SKM-1 (cell line): ENCODE results near the gene HMCES.

ENCODE experiments used
- DNase-seq: peaks from one replicate; lab custom pipeline; 2025; ENCODE audit not compliant: unreplicated experiment; lab: John Stamatoyannopoulos, UW

The HMCES gene

DNA sequence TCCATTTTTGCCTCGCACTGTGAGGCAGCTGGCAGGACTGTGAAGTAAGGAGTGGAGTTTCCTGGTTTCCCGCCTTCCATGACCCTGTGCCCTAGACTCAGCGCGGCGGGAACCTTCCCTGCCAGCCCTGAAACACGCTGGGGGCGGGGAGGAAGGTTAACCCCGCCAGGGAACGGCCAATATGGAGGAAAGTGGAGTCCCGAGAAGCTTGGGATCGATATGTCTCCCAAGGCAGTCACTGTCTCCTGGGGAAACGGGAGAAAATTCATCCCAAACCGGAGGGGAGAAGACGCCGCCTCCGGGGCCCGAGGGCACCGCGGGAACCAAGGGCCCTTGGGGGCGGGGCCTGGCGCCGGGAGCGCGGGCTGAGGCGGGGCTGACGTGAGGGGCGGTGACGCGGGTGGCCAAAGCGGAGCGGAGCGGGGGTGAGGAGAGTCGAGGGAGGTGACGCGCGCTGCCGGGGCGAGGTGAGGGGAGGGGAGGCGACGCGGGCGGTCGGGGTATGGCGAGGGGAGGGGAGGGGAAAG, at the start of gene HMCES:
TSS of gene HMCES (plus strand) at position 432 of the 527 bp plus-strand sequence. CDS start 863 bp downstream, outside the sequence.
- peak; percentile 88 for DNase-seq

- DNase-seq = no peak
Measured at GRCh38 chr3:129228891-129229585, 49.6 kb upstream of the HMCES start.

- DNase-seq = peak; percentile 63
Measured at GRCh38 chr3:129230311-129231019, 48.2 kb upstream of the HMCES start.

DNA sequence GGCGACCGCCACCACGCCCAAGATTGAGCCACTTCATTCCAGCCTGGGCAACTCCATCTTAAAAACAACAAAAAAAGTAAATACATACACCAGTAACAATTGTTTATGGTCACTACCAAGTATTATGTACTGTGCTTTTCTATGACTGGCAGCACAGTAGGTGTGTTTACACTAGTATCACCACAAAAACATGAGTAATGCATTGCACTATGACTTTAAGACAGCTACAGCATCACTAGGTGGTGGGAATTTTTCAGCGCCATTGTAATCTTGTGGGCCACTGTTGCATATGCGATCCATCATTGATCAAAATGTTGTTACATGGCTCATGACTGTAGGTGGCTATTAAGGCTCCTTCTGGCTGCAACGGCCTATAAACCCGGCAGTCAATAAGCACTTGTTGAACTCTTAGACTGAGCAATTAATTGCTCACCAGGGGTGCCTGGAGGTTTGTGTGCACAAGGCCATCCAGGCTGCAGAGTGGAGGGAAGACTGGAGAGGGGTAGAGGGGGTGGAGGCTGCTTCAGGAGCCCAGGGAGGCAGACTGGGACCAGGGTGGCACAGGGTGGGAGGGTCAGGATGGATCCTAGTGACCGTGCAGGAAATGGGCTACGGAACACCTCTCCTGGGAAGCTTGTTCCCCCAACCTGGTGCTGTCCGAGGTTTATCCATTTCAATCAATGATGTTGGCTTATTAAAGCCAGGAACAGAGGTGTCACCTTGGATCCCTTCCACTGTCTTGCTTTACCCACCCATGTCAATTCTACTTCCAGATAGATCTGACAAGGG, 47.1 kb upstream of the HMCES start:
- DNase-seq = no peak

DNA sequence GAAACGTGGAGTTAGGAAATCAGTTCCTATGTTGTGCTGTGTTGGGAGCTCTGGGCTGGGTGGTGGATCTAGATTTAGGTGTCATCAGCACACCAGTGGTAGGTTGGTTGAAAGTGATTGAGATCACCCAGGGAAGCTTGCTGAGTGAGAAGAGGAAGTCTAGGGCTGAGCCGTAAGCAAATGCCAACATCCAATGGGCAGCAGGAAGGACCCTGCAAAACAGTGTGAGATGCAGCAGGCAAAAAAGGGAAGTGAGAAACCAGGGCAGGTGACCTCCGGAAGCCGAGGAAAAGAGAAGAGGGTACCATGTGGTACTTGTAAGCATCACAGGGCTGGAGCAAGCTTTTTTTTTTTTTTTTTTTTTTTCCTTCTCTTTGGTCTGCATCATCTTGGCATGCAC, 45.1 kb upstream of the HMCES start:
- peak; percentile 89 for DNase-seq

- no peak for DNase-seq
Measured at GRCh38 chr3:129234441-129234840, 44.2 kb upstream of the HMCES start.

DNA sequence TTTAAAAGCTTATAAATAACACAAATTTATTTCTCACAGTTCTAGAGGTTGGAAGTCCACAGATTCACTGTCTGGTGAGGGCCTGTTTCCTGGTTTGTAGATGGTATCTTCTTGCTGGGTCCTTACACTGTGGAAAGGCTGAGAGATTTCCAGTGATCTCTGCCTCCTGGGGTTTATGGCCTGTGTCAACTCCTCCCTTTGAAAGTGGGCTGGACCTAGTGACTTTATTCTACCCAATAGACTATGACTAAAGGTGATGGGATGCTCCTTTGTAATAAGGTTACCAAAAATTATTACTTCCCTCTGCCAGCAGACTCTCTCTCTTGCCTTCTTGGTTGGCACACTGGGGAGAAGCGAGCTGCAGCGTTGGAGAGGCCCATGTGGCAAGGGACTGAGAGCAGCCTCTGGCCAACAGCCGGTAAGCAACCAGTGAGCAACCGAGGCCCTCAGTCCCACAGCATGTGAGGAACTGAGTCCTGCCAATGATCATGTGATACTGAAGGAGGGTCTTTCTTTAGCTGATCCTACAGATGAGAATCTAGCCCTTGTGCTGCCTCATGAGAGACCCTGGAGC, 43.2 kb upstream of the HMCES start:
- no peak for DNase-seq

GRCh38 chr3:129238945-129239705, 39.5 kb upstream of the HMCES start:
- peak; percentile 47 for DNase-seq

GRCh38 chr3:129239991-129240390, 38.7 kb upstream of the HMCES start:
- no peak for DNase-seq

DNA sequence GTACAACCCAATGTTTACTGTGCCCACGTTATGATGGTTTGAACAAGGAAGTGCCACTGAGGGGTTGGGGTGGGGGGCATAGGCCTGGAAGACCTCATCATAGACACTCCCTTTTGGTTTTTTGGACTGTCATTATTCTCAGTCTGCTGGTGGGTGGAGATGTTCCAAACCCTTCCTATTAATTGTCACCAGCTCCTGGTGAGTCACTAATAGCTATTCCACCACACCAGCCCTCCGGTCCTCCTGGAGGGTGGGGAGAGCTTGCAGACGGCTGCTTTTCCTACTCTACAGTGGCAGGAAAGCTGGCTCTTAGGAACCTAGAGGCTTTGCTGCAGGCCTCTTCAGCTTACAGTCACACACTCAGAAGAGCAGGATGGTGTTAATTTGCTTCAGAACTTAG, 38.2 kb upstream of the HMCES start:
- DNase-seq = no peak

DNA sequence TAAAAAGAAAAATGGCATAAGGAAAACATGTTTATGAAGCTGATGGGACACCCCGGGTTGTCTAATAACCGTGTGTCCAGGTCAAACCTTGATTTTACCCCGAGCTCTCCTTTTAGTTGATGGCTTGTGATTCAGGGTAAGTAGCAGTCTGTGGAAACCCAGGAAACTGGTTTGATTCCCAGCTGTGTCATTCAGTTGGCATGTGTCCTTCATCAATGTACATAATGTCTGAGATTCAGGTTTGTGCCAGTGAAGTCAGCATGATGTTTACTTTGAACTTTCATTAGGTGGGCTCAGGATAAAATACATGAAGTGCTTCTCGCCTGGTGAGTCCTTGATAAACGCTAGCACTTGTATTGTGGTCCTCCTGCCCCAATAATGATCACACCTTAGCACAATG, 33.5 kb upstream of the HMCES start:
- DNase-seq = no peak

DNA sequence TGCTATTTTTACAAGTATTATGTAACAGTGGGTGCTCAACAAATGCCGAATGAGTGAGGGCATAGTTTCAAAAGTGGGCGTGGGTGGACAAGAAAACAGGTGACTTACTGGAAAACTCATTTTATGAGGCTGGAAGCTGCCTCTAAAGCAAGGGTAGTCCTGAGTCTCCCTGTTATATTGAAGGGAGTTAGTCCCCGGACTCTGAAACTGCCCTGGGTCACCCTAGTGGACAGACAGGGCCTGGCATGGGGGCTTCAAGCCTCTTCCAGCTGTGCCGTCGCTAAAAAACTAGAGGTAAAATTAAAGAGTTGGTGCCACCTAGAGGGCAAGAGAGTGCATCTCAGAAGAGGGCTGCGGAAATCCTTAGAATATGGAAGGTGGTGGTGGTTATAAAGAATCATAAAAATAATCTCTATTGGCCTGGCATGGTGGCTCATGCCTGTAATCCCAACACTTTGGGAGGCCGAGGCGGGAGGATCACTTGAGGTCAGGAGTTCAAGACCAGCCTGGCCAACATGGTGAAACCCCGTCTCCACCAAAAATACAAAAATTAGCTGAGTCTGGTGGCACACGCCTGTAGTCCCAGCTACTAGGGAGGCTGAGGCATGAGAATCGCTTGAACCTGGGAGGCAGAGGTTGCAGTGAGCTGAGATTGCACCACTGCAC, 32.9 kb upstream of the HMCES start:
- DNase-seq = peak; percentile 83

DNA sequence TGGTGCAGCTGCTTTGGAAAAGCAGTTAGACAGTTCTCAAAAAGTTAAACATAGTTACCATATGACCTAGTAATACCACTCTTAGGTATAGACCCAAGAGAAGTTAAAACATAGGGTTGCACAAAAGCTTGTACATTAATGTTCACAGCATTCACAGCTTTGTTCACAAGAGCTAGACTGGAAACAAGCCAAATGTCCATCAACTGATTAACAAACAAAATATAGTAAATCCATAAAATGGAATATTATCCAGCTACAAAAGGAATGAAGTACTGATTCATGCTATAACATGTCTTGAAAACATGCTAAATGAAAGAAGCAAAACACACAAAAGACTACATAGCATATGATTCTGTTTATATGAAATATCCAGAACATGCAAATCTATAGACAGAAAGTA, 32.0 kb upstream of the HMCES start:
- no peak for DNase-seq

GRCh38 chr3:129248286-129248979, 30.2 kb upstream of the HMCES start:
- DNase-seq = no peak

DNA sequence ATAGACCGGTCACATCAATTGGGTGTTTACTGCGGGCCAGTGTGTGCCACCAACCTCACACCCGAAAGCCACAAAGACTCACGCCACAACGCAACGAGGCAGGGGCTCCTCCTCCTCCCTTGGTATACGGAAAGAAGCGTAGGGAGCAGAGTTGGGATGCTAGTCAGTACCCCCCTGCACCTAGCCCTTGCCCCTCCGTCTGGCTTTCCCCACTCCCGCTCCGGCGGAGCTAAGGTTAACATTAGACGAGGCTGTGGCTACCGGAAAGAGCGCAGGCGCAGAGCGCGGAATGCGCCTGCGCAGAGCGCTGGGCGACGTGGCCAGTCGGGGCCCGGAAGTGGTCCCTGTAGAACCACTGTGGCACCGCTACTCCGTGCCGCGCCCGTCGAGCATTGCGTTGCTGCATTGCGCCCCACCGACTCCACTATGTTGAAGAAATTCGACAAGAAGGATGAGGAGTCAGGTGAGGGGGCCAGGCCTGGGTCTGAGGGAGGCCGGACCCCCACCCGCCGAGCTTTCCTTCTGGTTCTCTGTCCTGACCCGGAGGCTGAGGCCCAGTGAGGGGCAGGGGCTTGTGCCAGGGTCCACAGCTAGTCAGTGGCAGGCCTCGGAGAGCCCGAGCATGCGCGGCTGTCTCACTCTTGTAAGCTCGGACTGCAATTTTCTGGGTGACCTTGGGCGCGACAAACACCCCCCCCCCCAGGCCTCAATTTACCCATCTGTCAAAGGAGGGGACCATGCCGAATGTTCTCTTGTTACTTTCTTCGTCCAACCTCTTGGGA, 29.2 kb upstream of the HMCES start, which contains the start of gene COPG1:
TSS of gene COPG1 (plus strand) at position 323 of the 782 bp plus-strand sequence. CDS start at position 427, 104 bp downstream.
- peak; percentile 83 for DNase-seq

DNA sequence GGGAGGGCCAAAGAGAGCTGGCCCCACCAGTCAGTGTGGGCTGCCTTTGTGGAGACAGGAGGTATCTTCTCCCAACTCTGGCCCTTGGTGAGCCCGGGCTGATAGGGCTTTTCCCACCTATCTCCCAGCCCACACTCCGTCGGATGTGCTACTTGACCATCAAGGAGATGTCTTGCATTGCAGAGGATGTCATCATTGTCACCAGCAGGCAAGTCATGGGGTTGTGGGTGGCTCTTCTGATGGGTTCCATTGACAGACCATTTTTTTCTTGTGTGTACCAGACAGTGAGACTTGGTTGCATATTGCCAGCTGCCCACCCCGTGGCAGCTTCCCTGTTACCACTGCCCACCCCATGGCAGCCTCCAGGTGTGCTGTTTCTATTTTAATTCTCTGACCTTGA, 25.9 kb upstream of the HMCES start:
- DNase-seq = no peak

DNA sequence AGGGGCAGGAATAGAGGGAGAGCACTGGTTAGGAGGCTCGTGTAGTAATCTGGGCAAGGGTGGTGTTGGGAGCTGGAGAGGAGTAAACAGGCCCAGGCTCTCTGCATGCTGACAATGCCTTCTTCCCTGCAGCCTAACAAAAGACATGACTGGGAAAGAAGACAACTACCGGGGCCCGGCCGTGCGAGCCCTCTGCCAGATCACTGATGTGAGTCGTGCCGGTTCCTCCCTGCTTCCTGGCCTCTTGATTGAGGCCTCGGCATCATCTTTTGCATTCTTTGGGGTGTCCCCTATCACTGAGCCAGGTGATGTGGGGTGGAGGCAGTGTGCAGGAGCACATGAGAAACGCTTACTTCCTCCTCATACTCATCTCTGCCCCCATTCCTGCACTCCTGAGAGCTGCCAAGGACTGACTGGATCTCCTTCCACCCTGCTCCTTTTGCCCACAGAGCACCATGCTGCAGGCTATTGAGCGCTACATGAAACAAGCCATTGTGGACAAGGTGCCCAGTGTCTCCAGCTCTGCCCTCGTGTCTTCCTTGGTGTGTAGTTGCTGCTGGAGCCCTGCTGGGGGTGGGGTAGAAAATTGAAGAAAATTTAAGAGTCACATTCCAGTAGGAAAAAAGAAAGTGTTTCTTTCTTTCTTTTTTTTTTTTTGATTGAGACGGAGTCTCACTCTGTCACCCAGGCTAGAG, 24.0 kb upstream of the HMCES start:
- no peak for DNase-seq

DNA sequence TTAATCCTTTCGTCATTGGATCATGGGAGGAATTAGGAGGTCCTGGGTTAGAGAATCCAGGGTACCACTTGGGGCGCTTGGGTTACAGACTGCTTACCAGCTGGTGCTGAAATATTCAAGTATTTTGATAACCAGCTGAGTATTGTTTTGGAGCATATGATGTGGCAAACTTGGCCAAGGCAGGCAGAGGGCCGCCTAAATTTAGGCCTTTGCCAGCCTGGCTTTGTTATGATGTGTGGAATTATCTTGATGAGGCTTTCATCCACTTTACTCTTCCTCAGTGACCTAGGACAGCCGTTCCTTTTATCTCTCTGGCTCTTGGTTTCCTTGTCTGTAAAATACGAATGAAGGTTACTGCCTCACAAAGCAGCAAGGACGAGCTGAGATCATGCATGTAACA, 22.4 kb upstream of the HMCES start:
- DNase-seq = no peak
